HepG2 (cell line): Measurements from ENCODE around the gene ZNHIT1. TPM values are rescaled to one million over a fixed set of nuclear protein-coding genes. Genes with fewer than 3 reads are reported as not detected.

ENCODE experiments used
- AGO1 ChIP-seq: fragments of 200-400 bp; formaldehyde crosslinking; IDR thresholded peaks from 2 replicates; pipeline ENCODE4 v1.6.1; 2017; ENCODE audit warnings: mild to moderate bottlenecking, low read depth, low read length, moderate library complexity; ENCODE audit not compliant: poor library complexity, severe bottlenecking
- DBP ChIP-seq: sonication (generic); formaldehyde crosslinking; IDR thresholded peaks from 2 replicates; pipeline ENCODE4 v1.4.0; 2020; ENCODE audit warnings: missing genetic modification reagents; ENCODE audit errors: not compliant biosample characterization
- ELF3 ChIP-seq: IDR thresholded peaks from 2 replicates; pipeline ENCODE4 v1.6.1; 2016; ENCODE audit warnings: missing genetic modification reagents, missing compliant biosample characterization
- ERF ChIP-seq: IDR thresholded peaks from 2 replicates; pipeline ENCODE4 v1.6.1; 2018; ENCODE audit warnings: missing biosample characterization, missing genetic modification reagents
- FOXK1 ChIP-seq: sonication (generic); formaldehyde crosslinking; IDR thresholded peaks from 2 replicates; pipeline ENCODE4 v1.4.0; 2020; ENCODE audit warnings: low read depth, missing genetic modification reagents, borderline replicate concordance
- GRHL1 ChIP-seq: sonication (generic); formaldehyde crosslinking; conservative IDR thresholded peaks from 2 replicates; pipeline ENCODE4 v1.8.0; 2022; ENCODE audit warnings: missing genetic modification reagents
- KAT2B ChIP-seq: fragments of 150-350 bp; IDR thresholded peaks from 2 replicates; pipeline ENCODE4 v1.6.1; 2014; ENCODE audit warnings: low read depth, low read length, borderline replicate concordance
- KLF15 ChIP-seq: sonication (generic); formaldehyde crosslinking; IDR thresholded peaks from 2 replicates; pipeline ENCODE4 v1.8.1; 2023; ENCODE audit warnings: borderline replicate concordance, mild to moderate bottlenecking, inconsistent platforms, missing genetic modification reagents, mixed read lengths
- NONO ChIP-seq, 2 experiments: fragments of 450-650 bp in 1 of 2; sonication (generic) in 1 of 2; formaldehyde crosslinking in 1 of 2; IDR thresholded peaks in 1 of 2; conservative IDR thresholded peaks in 1 of 2; 2 replicates each; pipeline versions ENCODE4 v1.6.1 to v1.8.0; 2017 to 2022; ENCODE audit warnings: mild to moderate bottlenecking in 1 of 2, missing genetic modification reagents in 1 of 2, moderate library complexity in 1 of 2
- NPAS2 ChIP-seq: sonication (generic); formaldehyde crosslinking; IDR thresholded peaks from 2 replicates; pipeline ENCODE4 v1.8.0; 2022; ENCODE audit warnings: mild to moderate bottlenecking, missing genetic modification reagents, borderline replicate concordance
- RBM22 ChIP-seq: fragments of 200-400 bp; formaldehyde crosslinking; optimal IDR thresholded peaks from 2 replicates; pipeline ENCODE3; 2017; ENCODE audit warnings: mild to moderate bottlenecking, low read length, moderate library complexity
- SP4 ChIP-seq: sonication (generic); formaldehyde crosslinking; IDR thresholded peaks from 2 replicates; pipeline ENCODE4 v1.8.1; 2023; ENCODE audit warnings: mild to moderate bottlenecking, missing genetic modification reagents
- SRY ChIP-seq: sonication (generic); formaldehyde crosslinking; IDR thresholded peaks from 2 replicates; pipeline ENCODE4 v1.8.0; 2022; ENCODE audit warnings: mild to moderate bottlenecking, missing genetic modification reagents
- TOPORS ChIP-seq: sonication (generic); formaldehyde crosslinking; IDR thresholded peaks from 2 replicates; pipeline ENCODE4 v1.8.0; 2023; ENCODE audit warnings: mild to moderate bottlenecking, missing genetic modification reagents
- ZFP82 ChIP-seq: sonication (generic); formaldehyde crosslinking; IDR thresholded peaks from 2 replicates; pipeline ENCODE4 v1.5.1; 2020; ENCODE audit warnings: mild to moderate bottlenecking, missing genetic modification reagents, borderline replicate concordance
- ZMAT5 ChIP-seq: sonication (generic); formaldehyde crosslinking; IDR thresholded peaks from 2 replicates; pipeline ENCODE4 v1.5.0; 2020; ENCODE audit warnings: mild to moderate bottlenecking, low read depth, missing genetic modification reagents, borderline replicate concordance
- ZNF264 ChIP-seq: sonication (generic); formaldehyde crosslinking; IDR thresholded peaks from 2 replicates; pipeline ENCODE4 v1.4.0; 2020; ENCODE audit warnings: missing genetic modification reagents
- ZNF614 ChIP-seq: IDR thresholded peaks from 2 replicates; pipeline ENCODE4 v1.6.1; 2018; ENCODE audit warnings: missing biosample characterization, missing genetic modification reagents, inconsistent platforms, borderline replicate concordance
- ZNF646 ChIP-seq: sonication (generic); formaldehyde crosslinking; IDR thresholded peaks from 2 replicates; pipeline ENCODE4 v1.9.0; 2021; ENCODE audit warnings: mild to moderate bottlenecking, missing genetic modification reagents
- ZNF784 ChIP-seq: sonication (generic); formaldehyde crosslinking; IDR thresholded peaks from 2 replicates; pipeline ENCODE4 v1.5.1; 2020; ENCODE audit warnings: missing genetic modification reagents, mild to moderate bottlenecking, borderline replicate concordance
- polyA plus RNA-seq, 8 experiments: library from polyadenylated mRNA; depleted of rRNA in 3 of 8; stranded (reverse) in 7 of 8; unstranded in 1 of 8; fragments of >200 nt; fragmentation: Illumina TruSeq in 4 of 8; extraction: Trizol in 4 of 8; gene quantifications; 2 replicates each; pipeline versions ENCODE4 v1.2.1 to v1.2.3, GENCODE V29; 2011 to 2016; ENCODE audit warnings: low read depth in 4 of 8, missing spikeins in 1 of 8, mixed read lengths in 1 of 8; ENCODE audit not compliant: insufficient read depth in 1 of 8
- total RNA-seq, 5 experiments: library from RNA; depleted of rRNA; stranded (reverse); fragments of >200 nt; fragmentation: Illumina TruSeq; extraction: Trizol; gene quantifications; 2 replicates each; pipeline ENCODE4 v1.2.3, GENCODE V29; 2016; ENCODE audit warnings: low read depth in 1 of 5

The ZNHIT1 gene
- total and polyA plus RNA-seq, 2 of the 13 experiments (the other 11 are each of a cell fraction or from before 2014, with no cell fraction given): 32.5 to 64.5 TPM

- TF ChIP-seq ZNF646 (CRISPR knock-in tag) (no peak), SP4 (CRISPR knock-in tag) (no peak), ZNF264 (no peak), ZMAT5 (CRISPR knock-in tag) (no peak), ERF (CRISPR knock-in tag) (no peak), ZNF784 (no peak), RBM22 (no peak), KAT2B (no peak), SRY (CRISPR knock-in tag) (no peak), NONO (IDR thresholded peaks at IDR 0.05) (no peak), NONO (CRISPR knock-in tag; conservative IDR thresholded peaks at IDR 0.05) (0 out of 2 replicates have a peak, but pooled peaks have one; percentile 18), NPAS2 (CRISPR knock-in tag) (no peak), AGO1 (peak; percentile 73), ZNF614 (CRISPR knock-in tag) (no peak), TOPORS (CRISPR knock-in tag) (no peak), DBP (CRISPR knock-in tag) (no peak), KLF15 (CRISPR knock-in tag) (no peak), ZFP82 (no peak), ELF3 (CRISPR knock-in tag) (no peak), GRHL1 (CRISPR knock-in tag) (no peak), FOXK1 (CRISPR knock-in tag) (no peak)
Observed at GRCh38 chr7:101208794-101209193, 9.2 kb upstream of the ZNHIT1 start (continued).
